Left ventricle myocardium inferior (tissue), 1 donor: ENCODE data around the gene ETNK2. TPM values are rescaled to one million over a fixed set of nuclear protein-coding genes. Genes with fewer than 3 reads are reported as not detected.

Experiments used
- DNase-seq: peaks from one replicate; pipeline ENCODE4 v3.0.0-alpha.2; 2020
- H3K27ac ChIP-seq: fragments of 200-600 bp; replicated peaks from 2 replicates; pipeline ENCODE4 v1.8.0; 2021
- H3K27me3 ChIP-seq: fragments of 200-600 bp; 2 replicates; pipeline ENCODE4 v1.8.0; 2021; ENCODE audit warnings: low read depth
- H3K36me3 ChIP-seq: fragments of 200-600 bp; 2 replicates; pipeline ENCODE4 v1.8.0; 2021
- H3K4me1 ChIP-seq: fragments of 200-600 bp; 2 replicates; pipeline ENCODE4 v1.8.0; 2021
- H3K4me3 ChIP-seq: fragments of 200-600 bp; 2 replicates; pipeline ENCODE4 v1.8.0; 2021; ENCODE audit warnings: mild to moderate bottlenecking, moderate library complexity
- H3K9me3 ChIP-seq: fragments of 200-600 bp; replicated peaks from 2 replicates; pipeline ENCODE4 v1.8.0; 2021
- intact Hi-C: fragments of 100-400 bp; cut with micrococcal nuclease; formaldehyde crosslinking; loops from one replicate; pipeline ENCODE4 v1.11.0; 2022
- total RNA-seq: library from RNA; stranded (reverse); fragmentation: NEBNext Ultra II Directional; extraction: Animal tissue kit (Norgen Biotek cat#: 25700); gene quantifications from one replicate; pipeline ENCODE4 v1.2.1, GENCODE V29; 2021
- TF ChIP-seq, protein P1 (sequence below): fragments of 200-600 bp; IDR thresholded peaks from 2 replicates; pipeline ENCODE4 v1.8.0; 2021; ENCODE audit warnings: antibody characterized with exemption, mild to moderate bottlenecking, borderline replicate concordance
- donor health status: DM: no; HTN: yes; CAD: no; lungs with severe emphysema.

The ETNK2 gene
- total RNA-seq, 1 donor from 2014 or later = 4.4 TPM

- TF ChIP-seq, protein P1, sequence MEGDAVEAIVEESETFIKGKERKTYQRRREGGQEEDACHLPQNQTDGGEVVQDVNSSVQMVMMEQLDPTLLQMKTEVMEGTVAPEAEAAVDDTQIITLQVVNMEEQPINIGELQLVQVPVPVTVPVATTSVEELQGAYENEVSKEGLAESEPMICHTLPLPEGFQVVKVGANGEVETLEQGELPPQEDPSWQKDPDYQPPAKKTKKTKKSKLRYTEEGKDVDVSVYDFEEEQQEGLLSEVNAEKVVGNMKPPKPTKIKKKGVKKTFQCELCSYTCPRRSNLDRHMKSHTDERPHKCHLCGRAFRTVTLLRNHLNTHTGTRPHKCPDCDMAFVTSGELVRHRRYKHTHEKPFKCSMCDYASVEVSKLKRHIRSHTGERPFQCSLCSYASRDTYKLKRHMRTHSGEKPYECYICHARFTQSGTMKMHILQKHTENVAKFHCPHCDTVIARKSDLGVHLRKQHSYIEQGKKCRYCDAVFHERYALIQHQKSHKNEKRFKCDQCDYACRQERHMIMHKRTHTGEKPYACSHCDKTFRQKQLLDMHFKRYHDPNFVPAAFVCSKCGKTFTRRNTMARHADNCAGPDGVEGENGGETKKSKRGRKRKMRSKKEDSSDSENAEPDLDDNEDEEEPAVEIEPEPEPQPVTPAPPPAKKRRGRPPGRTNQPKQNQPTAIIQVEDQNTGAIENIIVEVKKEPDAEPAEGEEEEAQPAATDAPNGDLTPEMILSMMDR = no peak
- H3K4me1 ChIP-seq = peaks cover 19% of the 10 kb centered on the region
- no peak within 1 kb of the TSS for H3K27ac ChIP-seq
- intact Hi-C loops = no loop called here
- H3K27me3 ChIP-seq = peaks cover 28% of the 10 kb centered on the region
- H3K4me3 ChIP-seq = no peak within 1 kb of the TSS
- no peaks in the 10 kb centered on the region for H3K9me3 ChIP-seq
- no peaks in the 10 kb centered on the region for H3K36me3 ChIP-seq
- DNase-seq = no peak
These were observed 44.4 kb upstream of the ETNK2 start, which contains the start of gene KISS1 for GRCh38 chr1:204196068-204196795. Gene KISS1 (minus strand): TSS chr1:204196491. CDS start chr1:204192876, 3,615 bp downstream.

DNA sequence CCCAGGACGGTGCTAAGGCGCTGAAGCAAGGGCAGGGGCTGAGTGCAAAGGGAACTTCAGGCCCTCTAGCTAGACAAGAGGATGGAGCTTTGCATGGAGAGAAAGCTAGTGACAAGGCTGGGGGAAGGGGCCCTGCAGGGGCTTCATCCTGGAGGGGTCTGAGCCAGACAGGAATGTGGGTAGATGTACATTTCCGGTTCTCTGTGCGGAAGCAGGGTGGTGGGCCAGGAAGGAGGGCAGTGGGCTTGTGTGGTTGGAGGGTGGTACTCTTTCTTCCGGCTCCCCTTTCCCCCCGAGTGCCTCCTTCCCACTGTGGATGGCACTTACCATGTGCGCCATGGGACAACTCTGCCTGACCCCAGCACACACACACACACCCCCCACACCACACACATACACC lies 42.9 kb upstream of the ETNK2 start:
- intact Hi-C loops = no loop called here
- no peak overlapping the region for H3K4me3 ChIP-seq
- H3K4me1 ChIP-seq = peaks cover 27% of the 10 kb centered on the region
- H3K36me3 ChIP-seq = no peaks in the 10 kb centered on the region
- DNase-seq = no peak
- H3K27me3 ChIP-seq = peaks cover 37% of the 10 kb centered on the region
- no peaks in the 10 kb centered on the region for H3K9me3 ChIP-seq
- no peak overlapping the region for H3K27ac ChIP-seq
- TF ChIP-seq, protein P1 = no peak

DNA sequence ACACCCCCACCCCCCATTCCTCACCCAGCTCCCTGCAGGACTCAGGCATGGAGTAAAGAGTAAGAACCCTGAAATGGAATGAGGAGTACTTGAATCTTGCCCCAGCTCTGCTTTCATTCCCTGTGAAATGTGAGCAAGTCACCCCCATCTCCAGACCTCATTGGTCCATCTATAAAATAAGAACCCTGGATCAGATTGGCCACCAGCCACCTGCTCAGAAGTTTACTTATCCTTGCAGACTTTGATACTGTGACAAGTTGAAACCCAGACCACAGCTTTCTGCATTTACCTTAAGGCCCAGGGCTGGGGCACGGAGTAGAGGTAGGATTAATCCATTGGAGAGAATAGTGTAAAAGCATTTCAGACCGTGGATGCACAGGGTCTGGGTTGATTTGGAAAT lies 42.2 kb upstream of the ETNK2 start:
- Histone ChIP-seq H3K4me3 (no peak overlapping the region), H3K4me1 (peaks cover 22% of the 10 kb centered on the region), H3K27me3 (peaks cover 44% of the 10 kb centered on the region), H3K9me3 (no peaks in the 10 kb centered on the region), H3K27ac (no peak overlapping the region), H3K36me3 (no peaks in the 10 kb centered on the region)
- DNase-seq = no peak
- intact Hi-C loops = no loop called here
- TF ChIP-seq, protein P1 = no peak

GRCh38 chr1:204192589-204193352 lies 40.9 kb upstream of the ETNK2 start:
- TF ChIP-seq, protein P1 = no peak
- intact Hi-C loops = no loop called here
- no peak overlapping the region for H3K4me3 ChIP-seq
- peaks cover 57% of the 10 kb centered on the region for H3K27me3 ChIP-seq
- no peak for DNase-seq
- no peaks in the 10 kb centered on the region for H3K36me3 ChIP-seq
- no peaks in the 10 kb centered on the region for H3K9me3 ChIP-seq
- peaks cover 12% of the 10 kb centered on the region for H3K4me1 ChIP-seq
- H3K27ac ChIP-seq = no peak overlapping the region

DNA sequence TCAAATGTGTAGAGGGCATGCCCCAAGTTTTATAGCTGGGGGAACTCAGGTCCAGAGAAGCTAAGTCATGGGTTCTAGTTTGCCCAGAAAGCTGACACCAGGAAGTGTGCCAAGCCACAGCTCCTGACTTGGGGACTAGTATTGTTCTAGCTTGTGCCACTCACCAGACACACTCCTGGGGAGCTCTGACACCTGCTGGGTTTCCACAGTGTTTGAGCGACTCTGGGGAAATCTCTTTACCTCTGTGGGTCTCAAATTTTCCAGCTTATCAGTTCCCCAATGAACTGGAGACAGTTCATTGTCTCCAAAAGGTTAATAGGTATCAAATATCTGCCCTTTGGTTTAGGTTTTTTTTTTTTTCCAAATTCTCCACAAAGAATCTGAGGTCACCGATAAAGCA lies 40.2 kb upstream of the ETNK2 start:
- H3K36me3 ChIP-seq = no peaks in the 10 kb centered on the region
- H3K4me3 ChIP-seq = no peak overlapping the region
- no peak overlapping the region for H3K27ac ChIP-seq
- TF ChIP-seq, protein P1 = no peak
- peaks cover 12% of the 10 kb centered on the region for H3K4me1 ChIP-seq
- peaks cover 62% of the 10 kb centered on the region for H3K27me3 ChIP-seq
- intact Hi-C loops = no loop called here
- no peaks in the 10 kb centered on the region for H3K9me3 ChIP-seq
- no peak for DNase-seq
